ENCODE measurements around the gene TMEM272.

TMEM272 gene

GRCh38 chr13:51799261-51799660, 45.7 kb downstream of the TMEM272 start:
- no peak for TF ChIP-seq PATZ1 (CRISPR knock-in tag; IDR thresholded peaks at IDR 0.05; ENCODE audit: borderline replicate concordance)
- no peak for TF ChIP-seq OSR1 (CRISPR knock-in tag; IDR thresholded peaks at IDR 0.05)
- TF ChIP-seq ZFP3 (CRISPR knock-in tag; IDR thresholded peaks at IDR 0.05) = no peak
- no peak for TF ChIP-seq SNAI2 (CRISPR knock-in tag; IDR thresholded peaks at IDR 0.05)
- no peak for TF ChIP-seq ZNF70 (CRISPR knock-in tag; IDR thresholded peaks at IDR 0.05)
- no peak for TF ChIP-seq ISL1 (CRISPR knock-in tag; IDR thresholded peaks at IDR 0.05)
- TF ChIP-seq ESRRG (CRISPR knock-in tag; IDR thresholded peaks at IDR 0.05) = no peak
- TF ChIP-seq CSDC2 (CRISPR knock-in tag; IDR thresholded peaks at IDR 0.05) = no peak
- TF ChIP-seq TOX (CRISPR knock-in tag; IDR thresholded peaks at IDR 0.05; ENCODE audit: borderline replicate concordance) = no peak
- no peak for TF ChIP-seq ZFP30 (CRISPR knock-in tag; IDR thresholded peaks at IDR 0.05)
- no peak for TF ChIP-seq CSRNP3 (CRISPR knock-in tag; IDR thresholded peaks at IDR 0.05)
- TF ChIP-seq TCF4 (CRISPR knock-in tag; IDR thresholded peaks at IDR 0.05; ENCODE audit: borderline replicate concordance) = no peak
- no peak for TF ChIP-seq TSHZ2 (CRISPR knock-in tag; IDR thresholded peaks at IDR 0.05)
- ATAC-seq = no peak

- ATAC-seq = peak; percentile 63
- no peak for TF ChIP-seq ZFP30 (CRISPR knock-in tag; IDR thresholded peaks at IDR 0.05)
- 0 out of 2 replicates have a peak, but pooled peaks have one; percentile 15 for TF ChIP-seq TSHZ2 (CRISPR knock-in tag; IDR thresholded peaks at IDR 0.05)
Observed at GRCh38 chr13:51797664-51798488, 47.1 kb downstream of the TMEM272 start.

- ATAC-seq = no peak
- TF ChIP-seq RARB (CRISPR knock-in tag; IDR thresholded peaks at IDR 0.05) (no peak), ZFP3 (CRISPR knock-in tag; IDR thresholded peaks at IDR 0.05) (no peak), OSR1 (CRISPR knock-in tag; IDR thresholded peaks at IDR 0.05) (no peak), SNAI2 (CRISPR knock-in tag; IDR thresholded peaks at IDR 0.05) (no peak), TCF4 (CRISPR knock-in tag; IDR thresholded peaks at IDR 0.05; ENCODE audit: borderline replicate concordance) (no peak), ZC3H10 (CRISPR knock-in tag; IDR thresholded peaks at IDR 0.05) (no peak), CREB5 (CRISPR knock-in tag; IDR thresholded peaks at IDR 0.05; ENCODE audit: low read depth) (no peak), ZNF565 (CRISPR knock-in tag; conservative IDR thresholded peaks at IDR 0.05; ENCODE audit: low read depth) (no peak), ZNF70 (CRISPR knock-in tag; IDR thresholded peaks at IDR 0.05) (no peak), PPARA (CRISPR knock-in tag; IDR thresholded peaks at IDR 0.05; ENCODE audit: borderline replicate concordance) (no peak), TSHZ2 (CRISPR knock-in tag; IDR thresholded peaks at IDR 0.05) (no peak), CSRNP3 (CRISPR knock-in tag; IDR thresholded peaks at IDR 0.05) (no peak), ISL1 (CRISPR knock-in tag; IDR thresholded peaks at IDR 0.05) (no peak), CSDC2 (CRISPR knock-in tag; IDR thresholded peaks at IDR 0.05) (no peak), BACH2 (CRISPR knock-in tag; IDR thresholded peaks at IDR 0.05; ENCODE audit: borderline replicate concordance) (no peak), ARNTL (CRISPR knock-in tag; IDR thresholded peaks at IDR 0.05; ENCODE audit: borderline replicate concordance, low read depth) (no peak)
Observed at GRCh38 chr13:51796546-51796945, 48.4 kb downstream of the TMEM272 start.
